Measurements from ENCODE around the gene GLI3. TPM values are rescaled to one million over a fixed set of nuclear protein-coding genes. Genes with fewer than 3 reads are reported as not detected.

Gene GLI3
- total and polyA plus RNA-seq, 2 of the 8 experiments (the other 6 are each of a cell fraction or from before 2014, with no cell fraction given), result 8.0 to 31.1 TPM

- Histone ChIP-seq H4K91ac (replicated peaks; ENCODE audit: insufficient read length, low read length) (no peak overlapping the region), H2BK12ac (ENCODE audit: low read depth, low read length) (no peak overlapping the region), H3K4me2 (ENCODE audit: insufficient read depth in 1 of 2, low read depth in 2 of 2, low read length in 2 of 2) (no peak overlapping the region), H3K4me3 (ENCODE audit: extremely low read depth in 1 of 4, insufficient read depth in 2 of 4, low read depth in 3 of 4, low read length in 4 of 4) (no peak overlapping the region), H2AFZ (ENCODE audit: low read length) (no peak overlapping the region), H2BK120ac (replicated peaks; ENCODE audit: low read depth, low read length) (no peak overlapping the region), H2BK5ac (ENCODE audit: low read depth, low read length) (no peak overlapping the region), H3K23ac (ENCODE audit: insufficient read length) (no peak overlapping the region), H3K18ac (ENCODE audit: extremely low read depth, low read length) (no peak overlapping the region), H2BK20ac (ENCODE audit: low read length) (no peak overlapping the region), H3K27me3 (replicated peaks in 1 of 4; ENCODE audit: control insufficient read depth in 3 of 4, extremely low read depth in 1 of 4, insufficient read depth in 3 of 4, low read length in 3 of 4) (peaks cover 0 to 1% (median 0%) of the 10 kb centered on the region in 4 experiments; a peak in 2 of 7 replicates), H3K14ac (ENCODE audit: insufficient read length) (no peak overlapping the region), H3K4me1 (replicated peaks in 1 of 4; ENCODE audit: control insufficient read depth in 3 of 4, insufficient read depth in 4 of 4, low read length in 3 of 4) (peaks cover 0 to 3% (median 0%) of the 10 kb centered on the region in 4 experiments; a peak in 1 of 7 replicates), H2BK15ac (ENCODE audit: low read length) (no peak overlapping the region), H3K27ac (ENCODE audit: low read depth, low read length) (no peak overlapping the region), H4K5ac (ENCODE audit: insufficient read length, low read depth, low read length) (no peak overlapping the region), H3K9me3 (ENCODE audit: insufficient read depth in 2 of 2, low read depth in 1 of 2, low read length in 1 of 2) (no peaks in the 10 kb centered on the region), H4K8ac (ENCODE audit: extremely low read depth, insufficient read depth, low read length) (no peak overlapping the region), H4K20me1 (replicated peaks in 1 of 2; ENCODE audit: control insufficient read depth in 1 of 2, insufficient read depth in 2 of 2, low read length in 2 of 2) (no peaks in the 10 kb centered on the region), H3K79me2 (ENCODE audit: control insufficient read depth in 1 of 2, insufficient read depth in 2 of 2, low read length in 2 of 2) (no peaks in the 10 kb centered on the region), H3K56ac (replicated peaks; ENCODE audit: insufficient read length, low read depth, low read length) (no peak overlapping the region), H3K79me1 (ENCODE audit: low read depth, low read length) (no peaks in the 10 kb centered on the region), H2AK5ac (ENCODE audit: low read depth, low read length) (no peak overlapping the region), H3K4ac (replicated peaks; ENCODE audit: insufficient read length, low read depth, low read length) (no peak overlapping the region), H3K9ac (replicated peaks in 1 of 4; ENCODE audit: extremely low read depth in 1 of 4, low read depth in 3 of 4, low read length in 3 of 4) (no peak overlapping the region), H3K23me2 (ENCODE audit: low read depth, low read length) (no peaks in the 10 kb centered on the region), H3K36me3 (ENCODE audit: control insufficient read depth in 2 of 4, insufficient read depth in 4 of 4, low read length in 3 of 4) (no peaks in the 10 kb centered on the region)
- no peak for DNase-seq (ENCODE audit: low read depth in 1 of 2, low spot score in 2 of 2)
- FAIRE-seq, result no peak
- TF ChIP-seq SIN3A (conservative IDR thresholded peaks at IDR 0.05 in 1 of 2, IDR thresholded peaks at IDR 0.05 in 1 of 2; ENCODE audit: low read depth in 1 of 2, low read length in 2 of 2), result no peak
- no peak for TF ChIP-seq CHD2 (IDR thresholded peaks at IDR 0.05; ENCODE audit: low read length)
- no peak for TF ChIP-seq JUN (IDR thresholded peaks at IDR 0.05; ENCODE audit: low read depth, low read length)
- TF ChIP-seq RNF2 (IDR thresholded peaks at IDR 0.05; ENCODE audit: borderline replicate concordance, low read depth, low read length, missing control alignments, poor library complexity, severe bottlenecking), result no peak
- no peak for TF ChIP-seq MAFK (IDR thresholded peaks at IDR 0.05; ENCODE audit: low read depth, low read length)
- TF ChIP-seq POLR2AphosphoS5 (IDR thresholded peaks at IDR 0.05; ENCODE audit: low read depth, low read length), result no peak
- CTCF ChIA-PET (ENCODE audit: partially characterized antibody), result interaction anchor here (0.7 to 1.9 kb wide), 4 partner anchors 7 to 858 kb away, joined by 3 to 4 read pairs (median 3); no protein-coding TSS in a partner anchor
- POLR2A ChIA-PET (ENCODE audit: partially characterized antibody), result no interaction called here
- WGBS, 2 experiments (ENCODE audit: extremely low coverage in 1 of 2, insufficient coverage in 1 of 2, insufficient read length in 1 of 2, insufficient replicate concordance in 2 of 2, low coverage in 1 of 2, low lambda C conversion rate in 2 of 2, missing lambda C conversion rate in 1 of 2), result 79% methylated on average over 1 of the region's 1 CpG; no CpG with 5 or more reads in 1 of the 2 experiments
These were observed 252.1 kb downstream of the GLI3 start for GRCh38 chr7:41984888-41985287.
